NK-92 (cell line): ENCODE data around the gene TNNT1.

ENCODE experiments used
- DNase-seq: peaks from one replicate; lab custom pipeline; 2025; ENCODE audit not compliant: unreplicated experiment; lab: John Stamatoyannopoulos, UW

The TNNT1 gene

DNA sequence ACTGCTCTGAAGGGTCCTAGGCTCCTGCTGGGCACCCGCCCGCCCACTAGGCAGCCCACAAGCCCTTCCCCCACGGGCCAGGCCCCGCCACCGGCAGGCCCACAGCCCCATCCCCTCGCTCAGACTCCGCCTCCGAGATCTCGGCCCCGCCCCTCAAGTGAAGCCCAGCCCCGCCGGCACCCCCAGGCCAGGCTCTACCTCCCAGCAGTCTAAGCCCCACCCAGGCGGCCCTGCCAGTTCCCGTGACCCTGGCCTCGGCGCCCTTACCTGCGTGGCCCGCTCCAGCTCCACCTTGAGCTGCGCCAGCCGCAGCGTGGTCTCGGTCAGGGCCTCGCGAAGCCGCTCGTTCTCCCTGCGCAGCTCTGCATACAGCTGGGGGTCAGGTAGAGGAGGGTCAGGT, 57.1 kb downstream of the TNNT1 start:
- DNase-seq, result no peak

DNA sequence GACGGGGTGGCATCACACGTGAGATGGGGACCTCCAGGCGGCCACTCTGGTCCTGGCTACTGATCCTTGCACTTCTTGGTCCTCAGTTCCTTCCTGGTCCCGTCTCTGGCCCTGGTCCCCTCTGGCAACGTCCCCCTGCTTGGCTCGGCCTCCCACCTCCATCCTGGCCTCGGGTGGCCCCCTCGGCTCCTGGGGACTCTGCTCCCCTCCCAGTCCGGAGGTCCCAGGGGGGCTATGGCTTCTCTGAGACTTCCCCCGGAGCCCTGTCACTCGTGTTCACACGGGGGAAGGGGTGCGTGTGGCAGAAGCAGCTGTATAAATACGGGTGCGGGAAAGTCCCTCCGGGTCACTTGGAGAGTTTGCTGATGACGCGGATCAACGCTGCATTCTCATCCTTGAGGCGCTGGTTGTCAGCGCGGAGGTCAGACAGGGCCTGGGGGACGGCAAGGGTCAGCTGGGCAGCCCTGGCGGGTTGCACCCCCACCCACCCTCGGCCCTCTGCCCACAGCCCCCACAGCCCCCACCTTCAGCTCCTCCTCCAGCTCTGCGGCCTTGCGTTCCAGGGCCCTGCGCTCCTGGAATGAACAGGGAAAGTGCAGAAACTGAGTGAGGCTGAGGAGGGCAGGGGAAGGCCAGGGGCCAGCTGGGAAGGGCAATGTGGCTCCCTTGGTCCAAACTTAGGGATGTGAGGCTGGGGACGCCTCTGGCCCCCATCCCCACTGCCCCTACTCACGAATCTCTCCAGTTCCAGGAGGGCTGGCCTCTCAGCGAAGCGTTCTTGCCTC, 57.7 kb downstream of the TNNT1 start:
- DNase-seq, result no peak

DNA sequence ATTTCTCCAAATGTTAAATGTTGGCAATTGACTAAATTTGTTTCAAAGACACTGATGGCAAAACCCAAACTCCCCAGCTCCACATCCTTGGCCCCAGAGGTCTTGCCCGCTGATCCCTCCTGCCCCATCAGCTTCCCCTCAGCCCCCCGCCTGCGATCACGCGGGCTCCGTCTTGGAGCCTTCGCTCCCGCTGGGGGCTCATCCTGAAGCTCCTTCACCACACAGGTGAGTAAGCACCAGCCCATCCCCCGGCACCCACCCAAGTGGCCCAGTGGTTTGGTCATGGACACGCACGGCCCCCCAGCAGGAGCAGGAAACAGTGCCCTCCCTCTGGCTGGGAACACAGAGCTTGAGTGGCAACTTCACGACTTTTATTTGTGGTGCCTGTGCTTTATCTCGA, 58.4 kb downstream of the TNNT1 start:
- DNase-seq, result no peak

DNA sequence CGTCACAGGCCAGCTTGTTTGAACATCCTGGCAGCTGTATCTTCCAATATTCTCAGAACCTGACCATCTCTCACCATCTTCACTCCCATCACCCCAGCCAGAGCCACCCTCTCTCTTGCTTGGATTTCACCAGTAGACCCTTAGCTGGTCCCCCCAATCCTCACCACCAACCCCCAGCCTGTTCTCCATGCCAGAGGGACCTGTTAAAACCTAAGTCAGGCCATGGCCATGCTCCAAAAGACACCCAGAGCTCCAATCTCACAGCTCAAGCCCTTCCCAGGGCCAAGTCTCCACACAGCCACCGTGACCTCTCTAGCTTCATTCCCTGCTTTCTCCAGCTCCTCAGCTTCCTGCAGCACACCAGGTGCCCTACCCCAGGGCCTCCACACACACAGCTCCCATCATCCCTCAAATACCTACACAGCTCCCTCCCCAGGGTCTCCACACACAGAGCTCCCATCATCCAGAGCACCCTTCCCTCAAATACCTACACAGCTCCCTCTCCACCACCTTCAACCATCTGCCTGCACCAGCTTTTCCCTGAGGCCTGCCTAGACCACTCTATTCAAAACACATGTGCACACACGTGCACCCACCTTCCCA, 59.6 kb downstream of the TNNT1 start:
- no peak for DNase-seq

DNA sequence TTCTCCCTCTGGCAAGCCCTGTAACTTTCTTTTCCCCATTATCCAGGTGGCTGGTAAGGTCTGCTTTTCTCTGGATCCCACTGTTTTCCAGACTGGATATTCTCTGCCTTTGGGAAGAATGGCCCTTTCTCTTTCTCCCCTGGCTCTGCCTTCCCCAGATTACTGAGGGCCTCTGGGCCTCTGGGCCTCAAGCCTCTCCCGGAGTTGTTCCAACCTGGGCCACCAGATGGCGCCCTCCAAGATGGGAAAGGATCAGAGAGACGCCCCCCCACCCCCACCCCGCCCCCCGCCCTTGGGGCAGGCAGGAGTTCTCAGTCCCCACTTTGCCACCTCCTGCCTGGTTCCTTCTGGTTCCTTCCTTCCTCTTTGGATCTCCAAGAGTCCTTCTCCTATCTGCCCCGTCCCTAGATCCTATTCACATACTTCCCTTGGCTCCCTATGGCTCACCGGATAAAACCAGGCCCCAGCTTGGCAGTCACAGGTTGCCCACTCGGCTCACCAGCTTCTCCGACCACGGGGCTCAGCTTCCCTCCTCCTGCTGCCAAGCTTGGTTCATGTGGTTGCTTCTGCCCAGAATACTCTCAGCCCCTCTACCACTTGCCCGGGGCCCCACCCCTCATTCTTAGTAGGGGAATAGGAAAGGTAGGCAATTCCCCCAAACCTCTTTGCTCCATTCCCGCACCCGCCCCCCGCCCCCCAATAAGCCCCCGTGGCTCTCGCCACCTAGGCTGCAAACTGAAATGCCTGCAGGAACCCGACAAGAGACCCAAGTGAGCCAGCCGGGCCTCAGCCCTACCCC, 60.3 kb downstream of the TNNT1 start:
- no peak for DNase-seq

DNA sequence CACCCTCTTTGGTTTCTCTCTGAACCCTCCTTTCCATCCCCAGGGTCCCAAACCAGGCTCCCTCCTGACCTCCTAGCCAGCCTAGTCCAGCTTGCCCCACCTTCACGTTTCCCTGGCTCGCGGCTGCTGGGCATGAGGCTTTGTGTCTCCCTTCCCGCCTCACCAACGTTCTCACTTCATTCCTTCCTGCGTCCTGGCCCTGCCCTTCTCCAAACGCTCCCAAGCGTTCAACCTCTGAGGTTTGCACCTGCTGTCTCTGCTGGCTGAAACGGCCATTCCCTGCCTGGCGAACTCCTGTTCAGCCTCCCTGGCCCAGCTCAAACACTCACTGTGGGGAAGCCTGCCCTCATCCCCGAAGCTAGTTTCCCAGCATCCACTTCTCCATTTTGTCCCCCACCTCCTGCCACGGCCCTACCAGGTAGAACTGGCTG, 61.0 kb downstream of the TNNT1 start:
- DNase-seq, result no peak

DNA sequence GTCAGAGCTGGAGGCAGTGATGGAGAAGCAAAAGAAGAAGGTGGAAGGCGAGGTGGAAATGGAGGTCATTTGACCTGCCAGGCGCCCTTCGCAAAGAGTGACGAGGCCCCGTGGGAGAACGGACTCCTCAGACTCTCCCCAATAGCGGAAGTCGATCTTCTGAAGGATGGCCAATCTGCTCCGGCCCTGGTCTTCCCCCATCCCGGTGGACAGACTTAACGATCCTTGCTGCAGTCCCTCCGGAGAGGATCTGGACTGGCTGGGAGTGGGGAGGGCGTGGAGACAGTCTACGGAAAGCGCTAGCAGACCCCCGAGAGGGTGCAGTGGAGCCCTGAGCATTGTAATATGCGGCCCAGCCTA, 61.5 kb downstream of the TNNT1 start:
- DNase-seq, result no peak

DNA sequence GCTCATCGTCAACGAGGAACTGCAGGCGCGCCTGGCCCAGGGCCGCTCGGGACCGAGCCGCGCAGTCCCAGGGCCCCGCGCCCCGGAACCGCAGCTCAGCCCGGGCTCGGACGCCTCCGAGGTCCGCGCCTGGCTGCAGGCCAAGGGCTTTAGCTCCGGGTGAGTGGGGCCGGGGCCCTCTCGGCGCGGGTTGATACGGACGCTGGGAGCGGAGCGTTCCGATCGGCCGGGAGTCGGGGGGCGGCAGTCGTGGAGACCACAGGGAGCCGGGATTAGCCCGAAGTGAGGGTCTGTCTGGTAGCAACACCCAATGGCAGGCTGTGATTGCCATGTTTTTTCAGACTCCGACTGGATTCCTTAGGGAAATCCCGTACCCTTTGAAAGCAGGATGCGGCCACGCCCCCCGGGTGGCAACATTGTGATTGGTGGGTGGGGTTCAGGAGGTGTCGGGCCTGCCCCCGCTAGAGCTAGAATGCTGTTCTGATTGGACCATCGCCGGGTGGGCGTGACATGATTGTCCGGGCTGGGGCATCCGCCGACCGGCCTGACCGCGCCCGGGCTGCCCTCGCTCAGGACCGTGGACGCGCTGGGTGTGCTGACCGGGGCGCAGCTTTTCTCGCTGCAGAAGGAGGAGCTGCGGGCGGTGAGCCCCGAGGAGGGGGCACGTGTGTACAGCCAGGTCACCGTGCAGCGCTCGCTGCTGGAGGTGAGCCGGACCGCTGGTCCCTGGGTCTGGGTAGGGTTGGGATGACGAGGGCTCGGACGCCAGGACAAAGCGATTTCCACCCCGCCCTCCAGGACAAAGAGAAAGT, 62.1 kb downstream of the TNNT1 start:
- no peak for DNase-seq

DNA sequence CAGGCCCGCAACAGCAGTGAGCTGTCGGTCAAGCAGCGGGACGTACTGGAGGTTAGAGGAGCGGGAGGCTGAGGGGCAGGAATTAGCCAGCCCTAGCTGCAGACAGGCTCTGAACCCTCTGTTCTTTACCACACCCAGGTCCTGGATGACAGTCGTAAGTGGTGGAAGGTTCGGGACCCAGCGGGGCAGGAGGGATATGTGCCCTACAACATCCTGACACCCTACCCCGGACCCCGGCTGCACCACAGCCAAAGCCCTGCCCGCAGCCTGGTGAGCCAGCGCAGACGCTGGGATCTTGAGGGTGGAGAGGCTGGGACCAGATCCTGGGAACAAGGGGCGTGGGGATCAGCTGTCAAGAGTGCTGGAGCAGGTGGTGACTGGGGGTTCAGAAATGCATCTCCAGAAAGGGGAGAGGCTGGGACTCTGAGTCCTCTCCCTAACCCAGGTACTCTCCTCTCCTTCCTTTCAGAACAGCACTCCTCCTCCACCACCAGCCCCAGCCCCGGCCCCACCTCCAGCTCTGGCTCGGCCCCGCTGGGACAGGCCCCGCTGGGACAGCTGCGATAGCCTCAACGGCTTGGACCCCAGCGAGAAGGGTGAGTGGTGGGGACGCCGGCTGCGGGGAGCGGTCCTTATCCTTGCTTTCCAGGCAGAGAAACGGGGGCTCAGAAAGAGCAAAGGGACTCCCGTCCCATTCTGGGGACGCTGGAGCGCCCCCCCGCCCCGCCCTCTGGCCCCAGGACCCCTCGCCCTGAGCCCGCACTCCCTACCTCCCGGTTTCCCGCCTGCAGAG, 62.9 kb downstream of the TNNT1 start:
- DNase-seq, result no peak

DNA sequence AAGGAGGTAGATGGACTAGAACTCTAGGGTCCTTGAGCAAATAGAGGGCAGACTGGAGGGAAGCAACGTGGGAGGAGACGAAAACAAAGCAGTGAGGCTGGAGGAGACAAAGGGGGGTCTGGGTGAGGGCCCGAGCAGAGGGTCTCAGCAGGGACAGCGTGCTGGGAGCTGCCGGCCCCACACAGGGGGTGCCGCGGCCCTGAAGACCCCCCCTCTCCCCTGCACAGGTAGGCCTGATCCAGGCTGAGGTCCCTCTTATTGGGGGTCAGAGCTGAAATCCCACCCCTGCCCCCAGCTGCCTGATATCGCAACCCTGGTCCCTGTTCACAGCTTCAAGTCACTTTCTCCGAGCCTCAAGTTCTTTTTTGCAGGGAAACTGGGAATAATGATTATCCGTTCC, 64.6 kb downstream of the TNNT1 start:
- no peak for DNase-seq

DNA sequence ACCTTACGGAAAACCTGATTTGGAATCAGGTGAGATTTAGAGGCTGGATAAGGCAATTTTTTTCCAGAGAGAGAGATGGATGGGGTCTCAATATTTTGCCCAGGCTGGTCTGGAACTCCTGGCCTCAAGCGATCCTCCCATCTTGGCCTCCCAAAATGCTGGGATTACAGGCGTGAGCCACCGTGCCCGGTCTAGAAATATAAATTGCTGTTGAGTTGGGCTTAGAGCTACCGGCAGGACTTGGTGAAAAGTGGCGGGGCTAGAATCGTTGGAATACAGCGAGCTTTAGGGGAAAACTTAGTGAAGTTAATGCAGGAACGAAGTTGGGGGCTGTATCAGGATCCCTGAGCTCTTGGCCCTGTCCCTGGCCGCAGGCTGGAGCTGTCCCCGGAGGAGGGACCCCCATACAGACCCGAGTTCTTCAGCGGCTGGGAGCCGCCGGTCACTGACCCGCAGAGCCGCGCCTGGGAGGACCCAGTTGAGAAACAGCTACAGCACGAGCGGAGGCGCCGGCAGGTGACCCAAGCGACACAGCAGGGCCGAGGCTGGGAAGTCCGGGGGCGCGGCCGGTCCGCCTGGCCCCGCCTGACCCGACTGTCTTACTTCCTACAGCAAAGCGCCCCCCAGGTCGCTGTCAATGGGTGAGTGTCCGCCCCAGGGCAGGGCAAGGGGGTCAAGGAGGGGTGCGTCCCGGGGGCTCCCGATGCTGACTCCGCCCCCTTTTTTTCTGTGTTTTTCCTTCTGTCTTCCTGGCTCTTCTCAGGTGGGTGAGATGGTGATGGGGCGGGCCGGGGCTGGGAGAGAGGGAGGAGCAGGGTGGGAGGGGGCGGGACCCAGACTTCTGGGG, 65.8 kb downstream of the TNNT1 start:
- DNase-seq, result no peak
